Effector memory CD8-positive, alpha-beta T cell (primary cell): ENCODE measurements around the gene S100A14.
A peak's percentile ranks its signal among the peaks of the same experiment; 100 is the strongest.
"Not testable (repeated sequence)": the region's sequence is repeated elsewhere in the genome, so short reads cannot be mapped to it uniquely, and the experiment has no call there.

Experiments
- ATAC-seq: fragments of 150-1000 bp; cut with Tn5 transposase; replicated peaks from 2 replicates; pipeline ENCODE4 v1.10.0; 2021; ENCODE audit warnings: mild to moderate bottlenecking, moderate library complexity
- DNase-seq, 3 experiments: peaks; one replicate each; pipeline ENCODE4 v3.0.0; 2021
- H3K27ac Mint-ChIP-seq, 2 donors: one replicate each; pipeline ENCODE4 v1.8.0; 2022; ENCODE audit warnings: mild to moderate bottlenecking in 2 of 2, mixed read lengths in 2 of 2, moderate library complexity in 2 of 2
- H3K27me3 Mint-ChIP-seq, 2 donors: one replicate each; pipeline ENCODE4 v1.8.0; 2022; ENCODE audit warnings: mixed read lengths in 2 of 2
- H3K36me3 Mint-ChIP-seq: one replicate; pipeline ENCODE4 v1.8.0; 2022; ENCODE audit warnings: mild to moderate bottlenecking, moderate library complexity, mixed read lengths; ENCODE audit not compliant: insufficient read depth
- H3K4me1 Mint-ChIP-seq, 2 donors: one replicate each; pipeline ENCODE4 v1.8.0; 2022; ENCODE audit warnings: low read depth in 2 of 2, mixed read lengths in 2 of 2
- H3K4me3 Mint-ChIP-seq, 2 donors: one replicate each; pipeline ENCODE4 v1.8.0; 2022; ENCODE audit warnings: mild to moderate bottlenecking in 2 of 2, mixed read lengths in 2 of 2, moderate library complexity in 2 of 2
- H3K9me3 Mint-ChIP-seq, 2 donors: one replicate each; pipeline ENCODE4 v1.8.0; 2022; ENCODE audit warnings: mixed read lengths in 2 of 2

S100A14 gene

GRCh38 chr1:153585006-153585405 lies 31.1 kb downstream of the S100A14 start:
- Mint-ChIP-seq H3K9me3 (no peaks in the 10 kb centered on the region), H3K4me1 (no peaks in the 10 kb centered on the region), H3K36me3 (no peaks in the 10 kb centered on the region), H3K27me3 (peaks cover 18 to 28% of the 10 kb centered on the region in 2 donors), H3K27ac (no peak overlapping the region), H3K4me3 (no peak overlapping the region)
- ATAC-seq (no peak), DNase-seq (no peak)

GRCh38 chr1:153583976-153584375 lies 32.1 kb downstream of the S100A14 start:
- no peak overlapping the region for H3K27ac Mint-ChIP-seq
- ATAC-seq = no peak
- H3K27me3 Mint-ChIP-seq = peaks cover 23 to 34% of the 10 kb centered on the region in 2 donors
- H3K4me1 Mint-ChIP-seq = no peaks in the 10 kb centered on the region
- no peaks in the 10 kb centered on the region for H3K36me3 Mint-ChIP-seq
- no peak overlapping the region for H3K4me3 Mint-ChIP-seq
- no peaks in the 10 kb centered on the region for H3K9me3 Mint-ChIP-seq
- DNase-seq = no peak

GRCh38 chr1:153583514-153583913 lies 32.6 kb downstream of the S100A14 start:
- not testable (repeated sequence) for H3K4me1 Mint-ChIP-seq, H3K4me3 Mint-ChIP-seq, H3K9me3 Mint-ChIP-seq, DNase-seq, ATAC-seq, H3K36me3 Mint-ChIP-seq, H3K27ac Mint-ChIP-seq
- peaks cover 28 to 38% of the 10 kb centered on the region in 2 donors for H3K27me3 Mint-ChIP-seq

- not testable (repeated sequence) for H3K27ac Mint-ChIP-seq, DNase-seq, H3K4me3 Mint-ChIP-seq, H3K4me1 Mint-ChIP-seq, H3K36me3 Mint-ChIP-seq, H3K9me3 Mint-ChIP-seq, ATAC-seq
- peaks cover 34 to 45% of the 10 kb centered on the region in 2 donors for H3K27me3 Mint-ChIP-seq
These were observed 33.3 kb downstream of the S100A14 start for GRCh38 chr1:153582836-153583235.

GRCh38 chr1:153578936-153579335 lies 37.2 kb downstream of the S100A14 start:
- peaks cover 4% of the 10 kb centered on the region for H3K36me3 Mint-ChIP-seq
- peaks cover 24 to 35% of the 10 kb centered on the region in 2 donors for H3K27me3 Mint-ChIP-seq
- no peaks in the 10 kb centered on the region for H3K4me1 Mint-ChIP-seq
- no peak overlapping the region for H3K27ac Mint-ChIP-seq
- no peaks in the 10 kb centered on the region for H3K9me3 Mint-ChIP-seq
- DNase-seq (no peak), ATAC-seq (no peak)
- no peak overlapping the region for H3K4me3 Mint-ChIP-seq

GRCh38 chr1:153578490-153578889 lies 37.6 kb downstream of the S100A14 start:
- no peak for ATAC-seq

GRCh38 chr1:153577624-153578051 lies 38.5 kb downstream of the S100A14 start:
- DNase-seq = no peak
- Mint-ChIP-seq H3K27me3 (peaks cover 21 to 32% of the 10 kb centered on the region in 2 donors), H3K27ac (no peak overlapping the region), H3K4me3 (no peak overlapping the region), H3K36me3 (peaks cover 4% of the 10 kb centered on the region), H3K4me1 (no peaks in the 10 kb centered on the region), H3K9me3 (no peaks in the 10 kb centered on the region)
- ATAC-seq = no peak

More at GRCh38 chr1:153578490-153578889, 37.6 kb downstream of the S100A14 start:
- Mint-ChIP-seq H3K4me1 (no peaks in the 10 kb centered on the region), H3K36me3 (peaks cover 4% of the 10 kb centered on the region), H3K4me3 (no peak overlapping the region), H3K27ac (no peak overlapping the region), H3K9me3 (no peaks in the 10 kb centered on the region), H3K27me3 (peaks cover 21 to 32% of the 10 kb centered on the region in 2 donors)
- no peak for DNase-seq

GRCh38 chr1:153577138-153577537 lies 39.0 kb downstream of the S100A14 start:
- Mint-ChIP-seq H3K36me3 (peaks cover 4% of the 10 kb centered on the region), H3K4me3 (no peak overlapping the region), H3K9me3 (no peaks in the 10 kb centered on the region), H3K27ac (no peak overlapping the region), H3K27me3 (peaks cover 21 to 32% of the 10 kb centered on the region in 2 donors), H3K4me1 (no peaks in the 10 kb centered on the region)
- ATAC-seq = no peak
- DNase-seq = no peak

GRCh38 chr1:153575497-153575896 lies 40.6 kb downstream of the S100A14 start:
- H3K27me3 Mint-ChIP-seq = peaks cover 33 to 48% of the 10 kb centered on the region in 2 donors

GRCh38 chr1:153575081-153575491 lies 41.0 kb downstream of the S100A14 start:
- not testable (repeated sequence) for H3K4me1 Mint-ChIP-seq, H3K4me3 Mint-ChIP-seq, H3K36me3 Mint-ChIP-seq, H3K9me3 Mint-ChIP-seq, DNase-seq, ATAC-seq, H3K27ac Mint-ChIP-seq
- H3K27me3 Mint-ChIP-seq = peaks cover 35 to 49% of the 10 kb centered on the region in 2 donors

More at GRCh38 chr1:153575497-153575896, 40.6 kb downstream of the S100A14 start:
- not testable (repeated sequence) for DNase-seq, H3K27ac Mint-ChIP-seq, H3K4me3 Mint-ChIP-seq, H3K36me3 Mint-ChIP-seq, H3K4me1 Mint-ChIP-seq, ATAC-seq, H3K9me3 Mint-ChIP-seq

- Mint-ChIP-seq H3K9me3 (no peaks in the 10 kb centered on the region), H3K36me3 (peaks cover 4% of the 10 kb centered on the region), H3K27me3 (peaks cover 23 to 43% of the 10 kb centered on the region in 2 donors), H3K4me3 (no peak overlapping the region), H3K27ac (no peak overlapping the region), H3K4me1 (peaks cover 5% of the 10 kb centered on the region in 2 donors)
- ATAC-seq (no peak), DNase-seq (no peak)
These were observed 42.8 kb downstream of the S100A14 start for GRCh38 chr1:153573351-153573750.

- ATAC-seq = peak; percentile 66
- no peaks in the 10 kb centered on the region for H3K9me3 Mint-ChIP-seq
- no peak overlapping the region for H3K4me3 Mint-ChIP-seq
- H3K27me3 Mint-ChIP-seq = peaks cover 16 to 35% of the 10 kb centered on the region in 2 donors
- peaks cover 10 to 11% of the 10 kb centered on the region in 2 donors for H3K4me1 Mint-ChIP-seq
- no peak overlapping the region for H3K27ac Mint-ChIP-seq
- DNase-seq = peak in 2 of 3 experiments; percentile 18 to 21
- H3K36me3 Mint-ChIP-seq = peaks cover 6% of the 10 kb centered on the region
These were observed 43.5 kb downstream of the S100A14 start for GRCh38 chr1:153572569-153573015.

- no peak for ATAC-seq
- peaks cover 6% of the 10 kb centered on the region for H3K36me3 Mint-ChIP-seq
- no peak for DNase-seq
- H3K4me3 Mint-ChIP-seq = no peak overlapping the region
- H3K27me3 Mint-ChIP-seq = peaks cover 14 to 26% of the 10 kb centered on the region in 2 donors
- no peaks in the 10 kb centered on the region for H3K9me3 Mint-ChIP-seq
- H3K27ac Mint-ChIP-seq = no peak overlapping the region
- H3K4me1 Mint-ChIP-seq = peaks cover 15 to 16% of the 10 kb centered on the region in 2 donors
These were observed 44.4 kb downstream of the S100A14 start for GRCh38 chr1:153571706-153572105.

- no peak for DNase-seq
- no peak overlapping the region for H3K27ac Mint-ChIP-seq
- H3K4me1 Mint-ChIP-seq = peaks cover 22 to 23% of the 10 kb centered on the region in 2 donors
- H3K27me3 Mint-ChIP-seq = peaks cover 14 to 22% of the 10 kb centered on the region in 2 donors
- no peaks in the 10 kb centered on the region for H3K9me3 Mint-ChIP-seq
- peaks cover 3% of the 10 kb centered on the region for H3K36me3 Mint-ChIP-seq
- no peak overlapping the region for H3K4me3 Mint-ChIP-seq
- ATAC-seq = no peak
These were observed 45.3 kb downstream of the S100A14 start for GRCh38 chr1:153570874-153571273.
